ENCODE results near the gene HILPDA. TPM values are rescaled to one million over a fixed set of nuclear protein-coding genes. Genes with fewer than 3 reads are reported as not detected.
"Not testable (repeated sequence)": the region's sequence is repeated elsewhere in the genome, so short reads cannot be mapped to it uniquely, and the experiment has no call there.

Gene HILPDA
- polyA plus RNA-seq, 1 donor = 12.9 TPM

- no peak for DNase-seq
These were observed 23.9 kb upstream of the HILPDA start for GRCh38 chr7:128431754-128432153.

DNA sequence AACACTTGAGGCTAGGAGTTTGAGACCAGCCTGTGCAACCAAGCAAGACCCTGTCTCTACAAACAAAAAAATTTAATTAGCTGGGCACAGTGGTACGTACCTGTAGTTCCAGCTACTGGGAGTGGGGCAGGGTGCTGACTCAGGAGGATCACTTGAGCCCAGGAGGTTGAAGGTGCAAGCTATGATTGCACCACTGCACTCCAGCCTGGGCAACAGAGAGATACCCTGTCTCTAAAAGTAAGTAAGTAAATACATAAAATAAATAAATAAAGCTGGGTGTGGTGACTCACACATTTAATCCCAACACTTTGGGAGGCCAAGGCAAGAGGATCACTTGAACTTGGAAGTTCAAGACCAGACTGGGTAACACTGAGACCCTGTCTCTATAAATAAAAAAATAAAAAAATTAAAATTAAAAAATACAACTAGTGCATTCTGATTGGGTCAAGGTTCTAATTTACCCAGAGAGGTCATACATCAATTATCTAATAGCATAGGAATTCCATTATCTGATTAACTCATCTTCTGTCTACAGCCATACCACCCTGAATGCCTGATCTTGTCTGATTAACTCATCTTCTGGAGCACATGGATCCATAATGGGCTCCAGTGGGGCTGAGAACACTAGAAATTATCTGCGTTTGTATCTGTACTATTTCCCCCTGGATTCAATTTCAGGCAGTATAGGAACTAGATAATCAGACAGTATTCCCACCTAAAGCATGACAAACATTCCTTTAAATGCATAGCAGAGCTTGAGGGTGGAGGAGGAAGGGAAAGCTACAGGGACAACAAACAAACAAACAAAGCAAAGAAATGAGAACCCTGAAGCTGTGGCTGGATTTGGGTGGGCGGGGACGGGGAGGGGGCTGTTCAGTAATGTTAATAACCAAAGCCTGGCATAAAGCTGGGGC lies 21.0 kb upstream of the HILPDA start:
- DNase-seq = no peak

DNA sequence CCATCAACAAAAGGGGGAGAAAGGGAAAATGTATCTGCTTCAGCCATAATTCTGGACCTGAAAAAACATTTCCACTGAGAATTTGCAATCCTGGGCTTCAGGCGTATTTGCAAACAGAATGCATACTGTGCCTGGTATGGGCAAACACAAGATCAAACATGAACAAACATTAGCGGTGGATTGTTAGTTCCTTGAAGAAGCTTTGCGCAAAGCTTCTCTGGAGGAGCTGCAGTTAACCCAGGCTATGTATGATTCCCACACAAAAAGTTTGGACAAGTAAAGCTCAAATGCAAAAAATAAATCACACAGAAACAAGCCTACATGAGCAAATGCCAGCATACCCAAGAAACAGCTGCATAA lies 20.4 kb upstream of the HILPDA start:
- no peak for DNase-seq

DNA sequence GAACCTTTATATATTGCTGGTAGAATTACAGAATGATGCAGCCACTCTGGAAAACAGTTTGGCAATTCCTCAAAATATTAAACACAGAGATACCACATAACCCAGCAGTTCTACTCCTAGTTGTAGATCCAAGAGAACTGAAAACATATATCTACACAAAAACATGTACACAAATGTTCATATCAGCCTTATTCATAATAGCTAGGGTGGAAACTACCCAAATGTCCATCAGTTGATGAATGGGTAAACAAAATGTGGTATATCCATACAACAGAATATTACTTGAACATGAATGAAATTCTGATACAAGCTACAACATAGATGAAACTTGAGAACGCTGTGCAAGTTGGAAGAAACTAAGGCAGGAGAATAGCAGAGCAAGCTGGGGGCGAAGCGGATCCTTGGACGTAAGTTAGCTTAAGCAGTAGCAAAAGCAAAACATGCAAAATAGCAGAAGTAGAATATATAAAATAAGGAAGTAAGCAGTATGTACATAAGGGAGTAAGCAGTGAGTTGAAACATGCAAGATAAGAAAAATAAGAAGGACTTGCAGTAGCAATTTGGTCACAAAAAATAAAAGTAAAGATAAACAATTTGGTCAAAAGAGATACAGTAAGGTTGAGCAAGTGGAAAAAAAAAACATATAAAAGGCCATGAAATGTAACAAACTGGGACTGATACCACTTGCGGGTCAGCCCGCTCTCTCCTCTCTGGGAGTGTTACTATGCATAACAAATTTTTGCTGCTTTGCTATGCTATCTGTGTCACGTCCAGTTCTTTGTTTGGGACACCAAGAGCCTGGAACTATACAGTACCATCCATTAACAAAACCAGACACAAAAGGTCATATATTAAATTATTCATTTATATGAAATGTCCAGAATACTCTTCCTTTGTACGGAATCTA lies 18.0 kb upstream of the HILPDA start:
- no peak for DNase-seq

- DNase-seq = no peak
These were observed 13.3 kb upstream of the HILPDA start for GRCh38 chr7:128442356-128442755.

DNA sequence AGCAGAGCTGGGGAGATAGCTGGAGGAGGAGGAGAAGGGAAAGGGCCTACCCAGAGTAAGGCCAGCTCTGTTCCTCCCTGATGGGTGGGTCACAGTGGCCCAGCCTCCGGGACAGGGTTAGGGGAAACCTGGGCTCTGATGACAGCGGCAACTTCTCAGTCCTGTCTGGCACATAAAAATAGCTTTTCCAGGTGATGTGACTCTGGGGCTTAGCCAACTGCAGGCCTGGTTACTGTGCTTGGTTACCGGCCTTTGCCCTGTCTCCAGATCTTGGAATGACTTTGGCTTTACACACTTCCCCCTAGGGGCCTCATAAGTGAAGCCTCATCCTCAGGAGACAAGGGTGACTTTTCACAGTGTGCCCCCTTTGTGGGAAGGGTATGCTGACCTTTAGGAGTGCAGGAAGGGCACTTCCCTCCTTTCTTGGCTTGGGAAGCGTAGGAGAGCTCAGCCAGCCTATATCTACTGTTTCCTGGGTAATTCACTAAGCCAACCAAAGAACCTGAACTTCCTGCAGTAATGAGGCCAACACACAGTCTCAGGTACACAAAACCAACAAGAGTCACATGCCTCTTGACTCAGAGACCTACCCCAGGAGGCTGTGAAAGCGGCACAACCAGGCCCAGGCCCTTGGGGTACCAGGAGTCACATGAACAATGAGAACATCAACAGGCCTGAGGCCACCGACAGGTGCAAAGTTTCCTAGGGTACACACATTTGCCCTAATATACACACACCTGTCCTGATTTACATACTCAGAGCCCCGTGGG lies 11.7 kb upstream of the HILPDA start:
- DNase-seq = no peak

GRCh38 chr7:128446306-128446705 lies 9.4 kb upstream of the HILPDA start:
- no peak for DNase-seq

DNA sequence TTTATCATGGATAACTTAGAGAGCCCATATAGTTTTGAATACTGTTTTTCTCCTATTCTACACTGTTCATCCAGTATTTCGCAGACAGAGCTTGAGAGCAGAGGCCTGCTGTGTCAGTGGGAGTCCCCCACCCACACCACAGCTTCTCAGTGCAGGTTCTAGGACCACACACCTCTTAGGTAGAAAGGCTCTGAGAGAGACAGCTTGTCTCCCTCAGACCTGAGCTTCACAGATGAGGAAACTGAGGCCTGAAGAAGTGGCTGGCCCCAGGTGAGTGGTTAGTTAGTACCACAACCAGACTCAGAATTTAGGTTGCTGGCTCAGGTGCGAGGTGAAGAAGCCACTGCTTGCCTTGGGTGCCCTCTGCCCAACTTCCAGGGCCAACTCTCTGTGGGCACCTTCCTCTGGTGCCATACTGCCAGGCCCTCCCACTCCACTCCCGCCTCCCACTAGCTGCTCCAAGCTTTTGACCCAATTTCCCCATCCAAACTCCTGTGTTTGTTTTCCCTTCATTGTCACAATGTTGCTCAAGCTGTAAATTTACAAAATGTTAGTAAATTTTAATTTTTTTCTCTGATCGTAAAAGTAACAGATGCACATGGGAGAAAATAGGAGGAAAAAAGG lies 7.6 kb upstream of the HILPDA start:
- DNase-seq = no peak

DNA sequence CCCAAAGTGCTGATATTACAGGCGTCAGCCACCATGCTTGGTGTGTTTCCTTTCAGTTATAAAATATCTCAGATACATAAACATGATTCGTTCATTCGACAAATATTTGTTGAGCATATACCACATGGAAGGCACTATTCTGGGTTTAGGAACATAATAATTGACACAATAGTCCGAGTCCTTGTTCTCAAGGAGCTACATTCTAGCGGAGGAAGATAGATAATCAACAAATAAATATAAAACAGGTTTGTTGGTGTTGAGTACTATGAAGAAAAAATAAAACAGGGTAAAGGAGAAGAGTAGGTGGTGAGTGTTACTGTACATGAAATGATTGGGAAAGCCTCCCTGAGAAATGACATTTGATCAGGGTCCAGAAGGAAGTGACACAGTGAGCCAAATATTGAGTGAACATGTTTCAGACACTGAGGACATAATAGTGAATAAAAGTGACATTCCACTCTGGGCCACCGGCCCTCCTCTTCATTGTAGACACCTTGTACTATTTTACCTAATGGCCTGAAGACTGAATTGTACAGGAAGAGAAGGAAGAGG lies 6.9 kb upstream of the HILPDA start:
- DNase-seq = no peak

GRCh38 chr7:128450409-128450808 lies 5.3 kb upstream of the HILPDA start:
- DNase-seq = no peak

- DNase-seq = no peak
These were observed 4.8 kb upstream of the HILPDA start for GRCh38 chr7:128450913-128451312.

GRCh38 chr7:128452552-128452951 lies 3.1 kb upstream of the HILPDA start:
- no peak for DNase-seq

GRCh38 chr7:128453836-128454804 lies 1.6 kb upstream of the HILPDA start:
- DNase-seq = peak; percentile 94

DNA sequence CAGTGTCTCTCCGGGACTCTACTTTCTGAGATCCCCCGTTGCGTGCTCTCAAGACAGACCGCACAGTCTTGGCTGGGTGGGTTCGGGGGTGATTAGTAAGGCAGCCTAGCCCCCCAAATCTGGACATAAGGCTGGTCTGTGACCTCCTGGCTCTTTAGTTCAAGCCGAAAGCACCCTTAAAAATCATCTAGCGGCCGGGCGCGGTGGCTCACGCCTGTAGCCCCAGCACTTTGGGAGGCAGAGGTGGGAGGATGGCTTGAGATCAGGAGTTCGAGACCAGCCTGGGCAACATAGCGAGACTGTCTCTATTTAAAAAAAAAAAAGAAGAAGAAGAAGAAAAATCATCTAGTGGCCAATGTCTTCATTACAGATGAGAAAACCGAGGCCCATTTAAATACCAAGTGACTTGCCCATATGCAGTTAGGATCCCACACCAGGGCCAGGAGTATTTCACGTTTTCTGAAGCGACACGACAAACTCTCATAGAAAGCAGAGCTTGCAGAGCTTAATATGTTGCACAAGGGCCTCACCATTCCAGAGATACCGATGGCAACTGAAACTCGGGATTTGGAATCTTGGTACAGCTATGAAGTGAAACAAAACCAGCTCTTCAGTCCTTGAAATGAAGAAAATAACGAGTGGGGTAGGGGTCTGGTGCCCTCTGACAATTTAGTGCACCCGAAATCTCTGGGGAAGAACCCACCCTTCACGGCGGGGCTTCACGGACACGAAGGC lies 703 bp upstream of the HILPDA start:
- DNase-seq = no peak

DNA sequence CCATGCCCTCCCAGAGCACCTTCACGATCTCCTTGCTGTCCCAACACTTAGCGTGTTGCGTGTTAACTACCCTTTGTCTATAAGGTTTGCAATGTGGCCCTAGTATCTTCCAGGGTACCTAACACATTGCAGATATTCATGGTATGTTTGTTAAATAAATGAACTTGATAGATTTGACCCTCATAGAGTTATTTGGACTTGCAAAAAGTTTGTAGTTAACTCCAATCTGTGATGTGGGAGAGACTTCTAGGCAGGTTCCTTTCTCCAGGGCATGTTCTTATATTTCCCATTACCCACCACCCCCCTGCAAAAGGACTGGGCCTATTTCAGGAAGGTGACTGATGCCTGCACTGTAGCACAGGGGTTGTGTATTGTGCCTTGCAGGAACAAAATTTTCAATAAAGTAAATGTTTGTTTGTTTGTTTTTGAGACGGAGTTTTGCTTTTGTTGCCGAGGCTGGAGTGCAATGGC lies 612 bp downstream of the HILPDA start:
- peak; percentile 19 for DNase-seq

GRCh38 chr7:128457385-128457784 lies 1.7 kb downstream of the HILPDA start:
- not testable (repeated sequence) for DNase-seq

- DNase-seq = no peak
These were observed 3.3 kb downstream of the HILPDA start for GRCh38 chr7:128458956-128459355.

DNA sequence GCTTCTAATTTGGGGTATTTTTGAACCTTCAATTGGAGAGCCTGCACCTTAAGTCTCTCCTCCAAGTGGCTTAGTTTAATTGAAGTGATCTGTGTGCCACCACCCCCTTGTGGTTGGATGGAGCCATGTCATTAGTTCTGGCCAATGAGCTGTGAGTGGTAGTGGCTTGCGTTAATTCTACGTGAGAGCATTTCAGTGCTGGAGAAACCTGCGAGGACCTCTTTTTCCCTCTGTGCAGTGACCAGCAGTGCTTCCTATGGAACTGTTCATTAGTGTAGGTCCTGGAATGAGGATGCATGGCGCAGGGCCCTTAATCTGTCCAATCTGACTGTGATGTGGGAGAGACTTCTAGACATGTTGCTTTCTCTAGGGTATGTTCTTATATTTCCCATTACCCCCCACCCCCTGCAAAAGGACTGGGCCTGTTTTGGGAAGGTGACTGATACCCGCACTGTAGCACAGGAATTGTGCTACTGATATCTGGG lies 3.8 kb downstream of the HILPDA start:
- DNase-seq = peak; percentile 34

- DNase-seq = no peak
These were observed 6.8 kb downstream of the HILPDA start for GRCh38 chr7:128462460-128462859.

GRCh38 chr7:128463345-128463744 lies 7.7 kb downstream of the HILPDA start:
- DNase-seq = not testable (repeated sequence)
